ENCODE results near the gene ZNF688. TPM values are rescaled to one million over a fixed set of nuclear protein-coding genes. Genes with fewer than 3 reads are reported as not detected.

The ZNF688 gene
- total and polyA plus RNA-seq, 2 of the 8 experiments (the other 6 are each of a cell fraction or from before 2014, with no cell fraction given): 2.7 to 3.5 TPM

GRCh38 chr16:30535777-30536190, 35.7 kb downstream of the ZNF688 start (continued):
- TF ChIP-seq CHD2 (IDR thresholded peaks at IDR 0.05; ENCODE audit: low read length) (no peak), CEBPB (IDR thresholded peaks at IDR 0.05; ENCODE audit: low read depth, low read length) (no peak), HDAC2 (IDR thresholded peaks at IDR 0.05; ENCODE audit: borderline replicate concordance in 1 of 2, low read depth in 2 of 2, low read length in 2 of 2) (no peak), JUN (IDR thresholded peaks at IDR 0.05; ENCODE audit: low read depth, low read length) (no peak), HDAC6 (IDR thresholded peaks at IDR 0.05; ENCODE audit: low read depth, low read length) (no peak), TAF1 (IDR thresholded peaks at IDR 0.05; ENCODE audit: low read depth, low read length) (peak; percentile 65), E2F6 (IDR thresholded peaks at IDR 0.05) (peak; percentile 56; the same call in 1 of the 2 replicates), SIN3A (conservative IDR thresholded peaks at IDR 0.05 in 1 of 2, IDR thresholded peaks at IDR 0.05 in 1 of 2; ENCODE audit: low read depth in 1 of 2, low read length in 2 of 2) (0 out of 4 replicates have a peak, but pooled peaks of 1 of the 2 experiments have one; percentile 74), MAFK (IDR thresholded peaks at IDR 0.05; ENCODE audit: low read depth, low read length) (no peak), RAD21 (IDR thresholded peaks at IDR 0.05 in 1 of 2, conservative IDR thresholded peaks at IDR 0.05 in 1 of 2; ENCODE audit: low read depth in 2 of 2, low read length in 2 of 2) (peak; percentile 55 to 59), BCL11A (IDR thresholded peaks at IDR 0.05; ENCODE audit: low read depth in 2 of 2, low read length in 2 of 2) (no peak), POLR2A (IDR thresholded peaks at IDR 0.05; ENCODE audit: control extremely low read depth in 1 of 2, low read depth in 2 of 2, low read length in 2 of 2) (peak in 1 of 2 experiments; percentile 61; a peak in 1 of 3 replicates)

Data from H1 (cell line).